HG03139 (cell line): ENCODE data around the gene CTCF.

Experiments used
- ATAC-seq: cut with Tn5 transposase; IDR thresholded peaks from one replicate; pipeline ENCODE4 v1.9.1; 2021; ENCODE audit not compliant: unreplicated experiment

CTCF gene

DNA sequence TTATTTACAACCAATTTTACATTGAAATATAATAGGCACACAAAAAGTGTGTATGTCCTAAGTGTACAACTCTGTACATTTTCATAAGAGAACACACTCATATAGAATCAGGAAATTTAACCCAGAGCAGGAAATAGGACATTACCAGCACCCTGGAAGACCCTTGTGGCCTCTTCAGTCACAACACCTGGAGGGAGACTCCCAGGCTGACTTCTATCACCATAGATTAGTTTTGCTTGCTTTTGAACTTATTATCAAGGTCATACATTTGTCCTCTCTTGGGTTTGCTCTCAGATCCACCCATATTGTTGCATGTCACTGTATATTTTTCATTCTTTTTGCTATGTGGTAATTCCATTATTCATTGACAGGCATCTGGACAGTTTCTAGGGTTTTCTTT lies 27.9 kb upstream of the CTCF start:
- no peak for ATAC-seq

DNA sequence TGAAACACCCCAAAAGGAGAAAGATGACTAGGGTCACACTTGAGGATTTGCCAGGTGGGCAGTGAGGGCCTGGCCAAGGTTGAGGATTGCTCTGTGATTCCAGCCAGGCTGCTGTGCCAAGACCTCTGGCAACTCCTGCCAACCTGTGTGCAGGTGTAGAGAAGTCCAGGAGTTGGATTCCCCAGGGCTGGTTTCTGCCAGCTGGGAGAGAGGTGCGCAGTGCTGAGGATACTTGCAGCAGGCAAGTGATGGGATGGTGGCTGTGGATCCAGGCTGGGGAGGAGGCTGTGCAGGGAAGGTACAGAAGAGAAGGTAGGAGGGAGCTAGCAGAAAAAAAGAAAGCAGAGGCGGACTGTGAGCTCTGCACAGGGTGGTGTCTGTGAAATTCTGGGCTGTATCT lies 27.1 kb upstream of the CTCF start:
- ATAC-seq, result no peak

GRCh38 chr16:67537270-67537635 lies 25.1 kb upstream of the CTCF start:
- ATAC-seq, result no peak

DNA sequence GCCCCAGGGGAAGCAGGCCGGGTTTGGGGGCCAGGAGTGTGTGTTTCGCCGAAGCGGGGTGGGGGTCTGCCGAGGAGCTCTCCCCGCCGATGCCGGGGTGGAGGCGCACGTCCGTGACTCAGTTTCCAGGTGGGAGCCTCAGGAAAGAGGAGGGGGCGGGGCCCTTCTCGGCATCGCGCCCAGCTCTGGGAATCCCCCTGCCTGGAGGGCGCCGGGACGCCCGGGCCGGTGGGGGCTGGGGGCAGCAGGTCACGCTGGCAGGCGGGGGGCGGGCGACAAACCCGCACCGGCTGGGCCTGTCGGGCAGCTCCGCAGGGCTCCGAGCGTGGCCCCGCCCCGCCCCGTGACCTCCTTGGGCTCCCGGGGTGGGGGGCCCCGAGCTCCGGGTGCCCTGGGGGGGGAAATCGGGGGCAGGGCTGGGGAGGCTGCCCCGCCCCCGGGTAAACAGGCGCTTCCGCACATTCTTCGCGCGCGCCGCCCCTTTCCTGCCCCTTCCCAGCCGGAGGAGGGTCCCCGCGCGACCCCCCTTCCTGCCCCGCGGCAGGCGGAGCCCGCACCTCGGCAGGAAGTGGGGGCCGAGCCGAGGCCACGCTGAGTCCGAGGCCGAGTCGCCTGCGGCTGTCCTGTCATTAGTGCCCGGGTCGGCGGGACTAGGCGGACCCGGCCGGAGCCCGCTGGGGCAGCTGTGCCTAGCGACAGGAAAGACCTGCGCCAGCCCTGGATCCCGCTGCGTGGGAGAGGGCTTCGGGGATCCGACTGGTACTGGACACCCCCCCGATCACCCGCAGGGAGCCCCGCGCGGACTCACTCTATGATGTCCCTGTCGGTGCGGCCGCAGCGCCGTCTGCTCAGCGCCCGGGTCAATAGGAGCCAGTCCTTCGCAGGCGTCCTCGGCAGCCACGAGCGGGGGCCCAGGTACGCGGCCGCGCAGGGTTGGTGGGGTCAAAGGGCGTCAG lies 24.4 kb upstream of the CTCF start:
- ATAC-seq, result no peak

DNA sequence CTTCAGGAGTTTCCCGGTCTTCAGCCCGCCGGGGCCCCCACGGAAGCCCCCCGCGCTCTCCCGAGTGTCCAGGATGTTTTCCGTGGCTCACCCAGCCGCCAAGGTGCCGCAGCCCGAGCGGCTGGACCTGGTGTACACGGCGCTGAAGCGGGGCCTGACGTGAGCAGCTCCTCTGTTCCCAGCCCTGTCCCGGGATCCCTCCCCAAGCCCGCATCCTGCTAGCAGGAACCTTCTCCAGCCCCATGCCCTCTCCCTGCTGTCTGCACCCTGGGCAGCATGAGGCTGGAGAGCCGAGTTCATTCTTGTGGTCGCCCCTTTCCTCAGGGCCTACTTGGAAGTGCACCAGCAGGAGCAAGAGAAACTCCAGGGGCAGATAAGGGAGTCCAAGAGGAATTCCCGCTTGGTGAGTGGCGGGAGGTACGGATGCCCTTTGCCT lies 23.6 kb upstream of the CTCF start:
- ATAC-seq, result no peak

GRCh38 chr16:67539271-67539670 lies 23.1 kb upstream of the CTCF start:
- ATAC-seq, result no peak

DNA sequence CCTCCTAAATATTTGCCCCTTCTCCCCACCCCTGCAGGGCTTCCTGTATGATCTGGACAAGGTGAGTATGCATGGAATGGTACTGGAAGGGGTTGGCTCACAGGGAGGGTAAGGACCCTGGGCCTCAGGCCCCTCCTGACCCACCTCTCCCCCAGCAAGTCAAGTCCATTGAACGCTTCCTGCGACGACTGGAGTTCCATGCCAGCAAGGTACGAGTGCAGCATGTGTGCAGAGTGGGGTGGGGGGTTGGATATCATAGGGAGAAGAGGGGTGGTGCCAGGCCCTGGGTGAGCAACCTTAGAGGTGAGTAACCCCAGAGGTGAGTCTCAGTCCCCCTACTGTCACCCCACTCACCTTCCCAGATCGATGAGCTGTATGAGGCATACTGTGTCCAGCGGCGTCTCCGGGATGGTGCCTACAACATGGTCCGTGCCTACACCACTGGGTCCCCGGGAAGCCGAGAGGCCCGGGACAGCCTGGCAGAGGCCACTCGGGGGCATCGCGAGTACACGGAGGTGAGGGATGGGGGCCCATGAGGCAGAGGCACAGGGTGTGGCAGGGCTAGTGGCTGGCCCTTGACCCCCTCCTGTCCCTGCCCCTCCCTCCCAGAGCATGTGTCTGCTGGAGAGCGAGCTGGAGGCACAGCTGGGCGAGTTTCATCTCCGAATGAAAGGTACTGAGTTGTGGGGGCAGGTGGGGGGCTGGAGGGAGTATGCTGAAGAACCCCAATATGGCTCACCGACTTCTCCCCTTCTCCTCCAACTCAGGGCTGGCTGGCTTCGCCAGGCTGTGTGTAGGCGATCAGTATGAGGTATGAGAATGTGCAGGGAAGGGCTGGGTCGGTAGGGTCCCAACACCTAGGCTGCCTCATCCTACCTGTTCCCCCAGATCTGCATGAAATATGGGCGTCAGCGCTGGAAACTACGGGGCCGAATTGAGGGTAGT lies 22.4 kb upstream of the CTCF start:
- no peak for ATAC-seq

DNA sequence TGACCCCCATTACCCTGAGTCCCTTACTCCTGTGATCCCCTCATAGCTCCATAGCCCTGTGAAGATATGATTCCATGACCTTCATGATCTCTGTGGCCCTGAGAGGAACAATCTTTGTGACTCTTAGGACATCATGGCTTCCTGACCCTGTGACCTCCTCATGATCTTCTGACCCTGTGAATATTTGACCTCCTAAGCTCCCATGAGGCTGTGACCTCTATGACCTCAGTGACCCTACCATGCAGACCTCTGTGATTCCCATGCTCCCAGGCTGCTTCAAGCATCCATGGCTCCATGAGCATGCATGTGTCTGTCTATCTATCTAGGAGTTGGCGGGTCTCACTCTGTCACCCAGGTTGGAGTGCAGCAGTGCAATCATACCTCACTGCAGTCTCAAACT lies 21.6 kb upstream of the CTCF start:
- no peak for ATAC-seq

DNA sequence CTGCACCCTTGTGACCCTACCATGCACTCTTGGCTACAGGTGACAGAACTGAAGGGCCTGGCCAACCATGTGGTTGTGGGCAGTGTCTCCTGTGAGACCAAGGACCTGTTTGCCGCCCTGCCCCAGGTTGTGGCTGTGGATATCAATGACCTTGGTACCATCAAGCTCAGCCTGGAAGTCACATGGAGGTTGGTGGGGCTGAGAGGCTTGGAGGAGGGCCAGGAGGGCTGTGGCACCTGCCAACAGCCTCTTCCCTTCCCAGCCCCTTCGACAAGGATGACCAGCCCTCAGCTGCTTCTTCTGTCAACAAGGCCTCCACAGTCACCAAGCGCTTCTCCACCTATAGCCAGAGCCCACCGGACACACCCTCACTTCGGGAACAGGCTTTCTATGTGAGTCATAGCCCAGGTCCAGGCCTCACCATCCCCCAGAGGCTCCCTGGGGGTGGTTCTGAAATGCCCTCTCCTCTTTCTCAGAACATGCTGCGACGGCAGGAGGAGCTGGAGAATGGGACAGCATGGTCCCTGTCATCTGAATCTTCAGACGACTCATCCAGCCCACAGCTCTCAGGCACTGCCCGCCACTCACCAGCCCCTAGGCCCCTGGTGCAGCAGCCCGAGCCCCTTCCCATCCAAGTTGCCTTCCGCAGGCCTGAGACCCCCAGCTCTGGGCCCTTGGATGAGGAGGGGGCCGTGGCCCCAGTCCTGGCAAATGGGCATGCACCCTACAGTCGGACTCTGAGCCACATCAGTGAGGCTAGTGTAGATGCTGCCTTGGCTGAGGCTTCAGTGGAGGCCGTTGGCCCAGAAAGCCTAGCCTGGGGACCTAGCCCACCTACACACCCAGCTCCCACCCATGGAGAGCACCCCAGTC lies 20.7 kb upstream of the CTCF start:
- no peak for ATAC-seq

DNA sequence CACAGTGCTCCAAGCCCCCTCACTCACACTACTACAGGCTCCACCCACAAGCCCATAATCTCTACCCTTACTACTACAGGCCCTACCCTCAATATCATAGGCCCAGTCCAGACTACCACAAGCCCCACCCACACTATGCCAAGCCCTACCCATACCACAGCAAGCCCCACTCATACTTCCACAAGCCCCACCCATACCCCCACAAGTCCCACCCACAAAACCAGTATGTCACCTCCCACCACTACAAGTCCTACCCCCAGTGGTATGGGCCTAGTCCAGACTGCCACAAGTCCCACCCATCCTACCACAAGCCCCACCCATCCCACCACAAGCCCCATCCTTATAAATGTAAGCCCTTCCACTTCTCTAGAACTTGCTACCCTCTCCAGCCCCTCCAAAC lies 19.9 kb upstream of the CTCF start:
- no peak for ATAC-seq

- ATAC-seq, result no peak
These were observed 19.3 kb upstream of the CTCF start for GRCh38 chr16:67543036-67543435.

DNA sequence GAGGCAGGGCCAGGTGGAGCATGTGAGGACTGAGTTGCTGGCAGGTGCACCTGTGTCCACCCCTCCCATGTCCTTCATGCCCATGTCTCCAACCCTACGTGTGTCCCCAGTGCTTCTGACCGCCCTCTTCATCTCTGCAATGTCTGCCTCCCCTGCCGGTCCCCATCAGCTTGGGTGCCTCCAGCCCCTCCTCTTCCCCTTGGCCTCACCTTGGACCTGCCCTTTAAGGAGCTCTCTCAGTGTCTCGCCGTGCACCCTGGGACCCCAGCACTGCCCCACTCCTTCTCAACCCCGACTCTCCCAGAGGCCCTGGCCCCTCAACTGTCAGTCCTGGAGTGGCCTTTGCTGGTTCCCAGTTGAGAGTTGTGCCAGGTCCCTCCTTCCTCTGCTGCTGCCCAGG lies 18.7 kb upstream of the CTCF start:
- ATAC-seq, result no peak

DNA sequence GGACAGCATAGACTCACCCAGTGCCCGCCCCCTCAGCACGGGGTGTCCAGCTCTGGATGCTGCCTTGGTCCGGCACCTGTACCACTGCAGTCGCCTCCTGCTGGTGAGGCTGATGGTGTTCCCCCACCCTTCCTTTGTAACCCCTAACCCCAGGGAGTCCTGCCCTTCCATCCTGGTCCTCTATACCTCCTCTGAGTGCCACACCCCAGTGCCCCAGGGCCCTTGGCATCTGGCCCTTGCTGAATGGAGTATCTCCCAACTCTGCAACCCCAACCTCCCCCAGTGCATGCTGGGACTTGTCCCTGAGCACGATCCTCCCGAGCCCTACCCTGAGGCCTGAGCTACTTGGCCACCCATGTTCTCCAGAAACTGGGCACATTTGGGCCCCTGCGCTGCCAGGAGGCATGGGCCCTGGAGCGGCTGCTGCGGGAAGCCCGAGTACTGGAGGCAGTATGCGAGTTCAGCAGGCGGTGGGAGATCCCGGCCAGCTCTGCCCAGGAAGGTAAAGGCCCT lies 17.9 kb upstream of the CTCF start:
- ATAC-seq, result no peak

DNA sequence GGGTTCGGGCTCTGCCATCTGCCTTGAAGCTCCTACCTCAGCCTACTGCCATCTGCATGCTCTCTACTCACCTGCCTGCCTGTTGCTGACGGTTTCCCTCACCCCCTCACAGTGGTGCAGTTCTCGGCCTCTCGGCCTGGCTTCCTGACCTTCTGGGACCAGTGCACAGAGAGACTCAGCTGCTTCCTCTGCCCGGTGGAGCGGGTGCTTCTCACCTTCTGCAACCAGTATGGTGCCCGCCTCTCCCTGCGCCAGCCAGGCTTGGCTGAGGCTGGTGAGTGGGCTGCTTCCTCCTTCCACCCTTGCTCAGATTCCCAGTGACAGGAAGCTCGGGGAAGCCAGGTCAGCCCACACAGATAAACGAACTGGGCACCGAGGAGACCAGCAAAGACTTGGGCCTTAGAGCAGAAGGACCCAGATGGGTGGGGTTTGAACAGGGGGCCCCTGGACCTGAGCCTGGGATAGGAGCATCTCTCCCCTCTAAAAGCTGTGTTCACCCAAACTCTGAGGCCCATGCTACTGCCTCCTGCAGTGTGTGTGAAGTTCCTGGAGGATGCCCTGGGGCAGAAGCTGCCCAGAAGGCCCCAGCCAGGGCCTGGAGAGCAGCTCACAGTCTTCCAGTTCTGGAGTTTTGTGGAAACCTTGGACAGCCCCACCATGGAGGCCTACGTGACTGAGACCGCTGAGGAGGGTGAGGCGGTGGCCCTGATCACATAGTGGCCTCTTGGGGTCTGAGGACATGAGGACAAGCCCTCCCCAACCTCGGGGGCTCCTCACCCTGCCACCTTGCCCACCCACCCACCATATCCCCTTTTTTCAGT lies 17.3 kb upstream of the CTCF start:
- ATAC-seq, result no peak

DNA sequence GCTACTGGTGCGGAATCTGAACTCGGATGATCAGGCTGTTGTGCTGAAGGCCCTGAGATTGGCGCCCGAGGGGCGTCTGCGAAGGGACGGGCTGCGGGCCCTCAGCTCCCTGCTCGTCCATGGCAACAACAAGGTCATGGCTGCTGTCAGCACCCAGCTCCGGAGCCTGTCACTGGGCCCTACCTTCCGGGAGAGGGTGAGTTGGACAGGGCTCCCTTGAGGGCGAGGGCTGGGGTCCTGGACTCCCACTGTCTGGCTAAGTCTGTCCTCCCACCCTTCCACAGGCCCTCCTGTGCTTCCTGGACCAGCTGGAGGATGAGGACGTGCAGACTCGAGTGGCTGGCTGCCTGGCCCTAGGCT lies 16.7 kb upstream of the CTCF start:
- ATAC-seq, result no peak

- ATAC-seq, result no peak
These were observed 16.2 kb upstream of the CTCF start for GRCh38 chr16:67546091-67546501.

DNA sequence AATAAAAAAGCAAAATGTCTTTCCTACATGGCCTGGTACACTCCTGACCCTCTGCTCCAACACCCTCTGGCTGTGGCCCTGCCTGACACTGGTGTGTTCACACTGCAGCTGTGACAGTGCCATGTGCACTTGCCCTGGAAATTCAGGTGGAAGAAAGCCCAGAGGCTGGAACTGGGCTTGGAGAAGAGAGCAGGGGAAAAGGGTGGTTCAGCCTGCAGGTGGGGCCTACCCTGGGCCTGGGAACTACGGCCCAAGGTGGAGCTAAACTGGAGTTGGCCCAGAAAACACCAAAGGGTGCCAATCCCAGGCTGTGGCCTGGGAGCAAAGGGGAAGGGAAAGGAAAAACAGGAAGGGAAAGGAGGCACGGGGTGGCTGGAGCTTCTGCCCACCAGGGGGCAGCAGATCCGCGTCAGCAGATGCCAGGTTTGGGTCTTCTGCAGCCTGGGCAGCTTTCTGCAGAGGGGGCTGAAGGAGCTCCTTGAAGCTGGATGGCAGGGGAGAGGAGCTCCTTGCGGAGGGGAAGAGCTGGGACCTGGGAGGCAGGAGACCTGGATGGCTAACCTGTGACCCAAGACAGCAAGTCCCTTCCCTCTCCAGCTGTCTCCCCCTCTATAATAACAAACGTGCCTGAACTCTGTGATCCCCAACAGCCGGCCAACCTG lies 15.4 kb upstream of the CTCF start:
- no peak for ATAC-seq

DNA sequence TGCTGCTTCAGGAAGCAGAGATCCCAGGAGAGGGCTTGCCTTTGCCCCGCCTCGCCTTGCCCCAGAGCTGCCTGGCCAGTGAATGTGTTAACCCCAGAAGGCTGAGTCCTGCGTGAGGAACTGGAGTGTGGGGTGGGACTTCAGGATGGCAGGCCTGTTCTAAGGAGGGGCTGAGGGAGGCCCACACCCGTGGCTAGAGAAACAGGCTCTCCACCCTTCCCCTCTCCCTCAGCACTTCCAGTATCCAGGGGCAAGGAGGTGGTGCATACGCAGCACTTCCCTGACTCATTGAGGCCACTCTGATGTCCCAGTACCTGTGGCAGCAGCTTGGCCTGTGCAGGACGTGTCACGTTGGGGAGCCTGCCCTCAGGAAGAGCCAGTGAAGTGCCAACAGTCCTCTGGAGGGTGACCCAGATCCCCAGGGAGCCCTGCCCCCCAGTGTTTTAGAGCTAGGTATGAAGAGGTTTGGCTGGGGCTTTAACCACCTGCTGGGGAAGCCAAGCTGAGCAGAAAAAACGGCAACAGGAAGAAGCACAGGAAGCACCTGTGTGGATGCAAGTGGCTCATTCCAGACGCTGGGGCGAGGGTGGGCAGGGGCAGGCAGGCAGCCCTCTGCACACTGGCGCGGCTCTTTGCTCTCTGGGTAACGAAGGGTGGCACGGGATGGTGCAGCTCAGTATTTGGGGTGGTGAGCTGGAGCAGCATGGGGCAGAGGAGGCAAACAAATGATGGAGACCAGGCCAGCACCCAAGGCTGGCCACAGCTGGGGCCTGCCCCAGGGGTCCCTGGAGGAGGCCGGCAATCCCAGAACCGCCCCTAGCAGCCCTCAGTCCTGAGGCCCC lies 14.7 kb upstream of the CTCF start:
- no peak for ATAC-seq
